ENCODE results near the gene GJC3. TPM values are rescaled to one million over a fixed set of nuclear protein-coding genes. Genes with fewer than 3 reads are reported as not detected.

GJC3 gene
- total RNA-seq, result 0.23 TPM

GRCh38 chr7:99928994-99929729, at the start of gene GJC3:
Gene GJC3 (minus strand): TSS chr7:99929620. CDS start chr7:99929620, 0 bp downstream.

DNA sequence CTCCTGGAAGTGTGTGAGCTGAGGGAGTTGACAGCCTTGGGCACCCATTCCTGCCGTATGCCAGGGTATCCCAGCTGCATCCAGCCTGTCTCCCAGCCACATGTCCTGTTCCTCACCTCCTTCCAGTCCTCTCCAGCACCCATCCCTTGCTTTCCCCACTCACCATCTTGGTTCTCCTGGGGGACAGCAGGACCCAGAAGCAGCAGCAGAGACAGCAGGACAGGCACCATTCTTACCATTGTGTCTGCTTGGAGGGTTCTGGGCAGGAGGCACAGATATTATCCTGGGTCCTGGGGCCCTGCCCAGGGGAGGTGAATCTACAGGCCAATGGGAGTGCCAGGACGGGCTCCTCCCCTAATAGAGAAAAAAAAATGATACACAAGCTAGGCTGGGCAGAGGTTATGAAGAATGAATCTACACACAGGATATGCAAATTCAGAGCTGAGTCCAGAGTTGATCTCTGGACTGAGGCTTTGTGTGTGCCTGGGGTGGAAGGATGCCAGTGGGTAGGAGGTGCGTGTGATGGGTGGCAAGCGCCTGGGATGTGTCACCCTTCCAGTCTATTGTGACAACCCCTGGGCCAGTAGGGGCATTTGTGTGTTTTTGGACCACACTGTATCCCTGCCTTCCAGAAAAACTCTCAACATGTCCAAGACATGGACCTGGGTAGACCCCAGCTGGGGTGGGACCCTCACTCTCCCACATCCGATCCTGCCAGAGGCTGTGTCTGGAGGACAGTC, 46.5 kb upstream of the GJC3 start, which contains the start of gene AZGP1:
Gene AZGP1, minus strand, starts transcription at position 250 of the 740 bp plus-strand sequence. Its CDS starts 11 bp downstream, at position 239.

DNA sequence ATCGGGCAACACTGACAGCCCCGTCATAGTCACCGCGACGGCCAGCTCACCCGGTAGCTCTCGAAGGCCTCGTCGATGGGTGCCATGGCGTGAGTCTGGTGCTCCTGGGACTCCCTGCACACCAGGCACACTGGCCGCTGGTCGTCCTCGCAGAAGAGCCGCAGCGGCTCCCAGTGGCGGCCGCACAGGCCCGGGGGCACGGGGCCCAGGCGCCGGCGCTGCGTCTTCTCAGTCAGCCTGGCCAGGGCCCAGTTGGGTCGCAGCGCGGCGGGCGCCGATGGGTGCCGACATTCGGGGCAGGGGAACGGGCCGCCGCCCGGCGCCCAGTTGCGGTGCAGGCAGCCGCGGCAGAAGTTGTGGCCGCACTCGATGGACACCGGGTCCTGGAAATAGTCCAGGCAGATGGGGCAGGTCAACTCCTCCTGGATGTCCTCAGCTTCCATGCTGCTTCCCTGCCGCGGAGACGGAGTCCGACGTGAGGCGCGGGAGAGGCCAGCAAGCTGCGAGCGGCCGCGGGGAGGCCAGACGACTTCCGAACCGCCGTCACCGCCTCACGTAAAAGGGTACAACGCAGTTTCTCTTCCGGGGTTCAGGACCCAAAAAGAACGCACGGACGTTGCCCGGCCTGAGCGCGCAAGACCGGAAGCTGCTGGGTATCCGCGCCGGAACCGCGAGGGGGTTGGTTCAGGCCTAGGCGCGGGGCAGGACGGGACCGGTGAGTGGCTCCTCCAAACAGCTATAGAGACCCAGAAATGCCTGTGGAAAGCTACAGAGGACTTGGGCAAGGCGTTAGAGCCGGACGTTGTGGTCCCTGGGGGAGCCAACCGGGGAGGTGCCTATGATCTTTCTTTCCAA, 10.2 kb downstream of the GJC3 start, which contains the start of gene TRIM4:
Gene TRIM4, minus strand, starts transcription at position 572 of the 855 bp plus-strand sequence. Its CDS starts 129 bp downstream, at position 443.

DNA sequence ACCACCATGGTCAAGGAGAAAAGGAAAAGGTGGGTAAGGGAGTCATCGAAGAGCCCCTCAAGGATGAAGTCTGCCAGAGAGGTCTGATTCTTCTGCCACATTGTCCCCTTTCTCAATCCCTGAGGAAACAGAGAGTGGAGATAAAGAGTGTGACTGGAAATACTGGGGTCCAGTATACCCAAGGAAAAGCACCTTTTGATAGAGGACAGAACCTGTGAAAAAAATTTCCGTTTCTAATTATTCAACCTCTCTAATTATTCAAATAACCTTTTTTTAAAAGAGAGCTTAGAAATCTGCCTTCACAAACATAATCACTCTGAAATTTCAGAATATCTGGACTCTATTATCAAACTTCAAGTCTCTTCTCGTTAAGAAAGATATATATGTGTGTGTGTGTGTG, 52.5 kb downstream of the GJC3 start, which contains the start of gene OR2AE1:
Gene OR2AE1, minus strand, starts transcription at position 101 of the 400 bp plus-strand sequence. Its CDS starts 0 bp downstream, at position 101.

Small RNAs within 50 kb of the gene (small RNA-seq; reads per million reads assigned to genes)
- gene RF00019 (ENCODE audit: low replicate concordance) (not detected), gene RF00561 (ENCODE audit: low replicate concordance) (not detected)

Other genes starting within 250 kb of the GJC3 start
- 1.6 TPM for gene CYP3A5, start 249.6 kb downstream of the GJC3 start, total RNA-seq
- 0.35 TPM for gene CYP3A7, start 194.4 kb downstream of the GJC3 start, total RNA-seq
- gene CYP3A4, start 145.4 kb downstream of the GJC3 start, total RNA-seq, result not detected
- not detected for gene CYP3A43, start 101.6 kb downstream of the GJC3 start, total RNA-seq
- gene OR2AE1, start 52.6 kb downstream of the GJC3 start, total RNA-seq, result not detected
- 28.1 TPM for gene TRIM4, start 10.1 kb downstream of the GJC3 start, total RNA-seq
- 18.7 TPM for gene AZGP1, start 46.4 kb upstream of the GJC3 start, total RNA-seq
- gene ZKSCAN1, start 86.0 kb upstream of the GJC3 start, total RNA-seq, result 56.9 TPM
- gene ZSCAN21, start 120.2 kb upstream of the GJC3 start, total RNA-seq, result 14.6 TPM
- gene ZNF3, start 152.1 kb upstream of the GJC3 start, total RNA-seq, result 36.6 TPM
- 56.9 TPM for gene COPS6, start 159.3 kb upstream of the GJC3 start, total RNA-seq
- 77.7 TPM for gene MCM7, start 171.8 kb upstream of the GJC3 start, total RNA-seq
- 19.0 TPM for gene AP4M1, start 172.0 kb upstream of the GJC3 start, total RNA-seq
- gene TAF6, start 189.7 kb upstream of the GJC3 start, total RNA-seq, result 54.1 TPM
- 24.8 TPM for gene CNPY4, start 190.0 kb upstream of the GJC3 start, total RNA-seq
- gene MBLAC1, start 197.3 kb upstream of the GJC3 start, total RNA-seq, result 4.8 TPM
- 83.1 TPM for gene LAMTOR4, start 219.3 kb upstream of the GJC3 start, total RNA-seq
- gene TRAPPC14, start 229.1 kb upstream of the GJC3 start, total RNA-seq, result 9.9 TPM
- gene GAL3ST4, start 239.0 kb upstream of the GJC3 start, total RNA-seq, result 4.7 TPM
- gene GPC2, start 247.8 kb upstream of the GJC3 start, total RNA-seq, result 12.3 TPM
- 1.3 TPM for gene STAG3, start 248.3 kb upstream of the GJC3 start, total RNA-seq

Measured in metanephros (tissue), 2 donors.